ENCODE measurements around the gene DCDC2B.
A peak's percentile ranks its signal among the peaks of the same experiment; 100 is the strongest.
"Not testable (repeated sequence)": the region's sequence is repeated elsewhere in the genome, so short reads cannot be mapped to it uniquely, and the experiment has no call there.

DCDC2B gene

GRCh38 chr1:32228771-32229170 lies 19.9 kb downstream of the DCDC2B start:
- DNase-seq, result no peak

GRCh38 chr1:32231843-32232432 lies 23.0 kb downstream of the DCDC2B start:
- DNase-seq, result no peak

GRCh38 chr1:32232558-32233304 lies 23.8 kb downstream of the DCDC2B start:
- no peak for DNase-seq

- no peak for DNase-seq
Observed at GRCh38 chr1:32234792-32235191, 25.9 kb downstream of the DCDC2B start.

- DNase-seq, result no peak
Observed at GRCh38 chr1:32239337-32239736, 30.4 kb downstream of the DCDC2B start.

GRCh38 chr1:32239790-32240139 lies 30.9 kb downstream of the DCDC2B start:
- DNase-seq, result no peak

- no peak for DNase-seq
Observed at GRCh38 chr1:32240140-32240951, 31.5 kb downstream of the DCDC2B start.

- DNase-seq, result no peak
Observed at GRCh38 chr1:32241001-32241763, 32.3 kb downstream of the DCDC2B start.

GRCh38 chr1:32242341-32242851 lies 33.5 kb downstream of the DCDC2B start:
- no peak for DNase-seq

GRCh38 chr1:32246888-32247273 lies 38.0 kb downstream of the DCDC2B start, which contains the start of gene FAM167B:
TSS of gene FAM167B (plus strand) at chr1:32247222. CDS start at chr1:32247422, 200 bp downstream.
- DNase-seq, result peak; percentile 74

- no peak for DNase-seq
Observed at GRCh38 chr1:32247452-32247851, 38.6 kb downstream of the DCDC2B start.

- DNase-seq, result peak; percentile 80
Observed at GRCh38 chr1:32247983-32248889, 39.3 kb downstream of the DCDC2B start.

- DNase-seq, result no peak
Observed at GRCh38 chr1:32249831-32250525, 41.1 kb downstream of the DCDC2B start.

- DNase-seq, result no peak
Observed at GRCh38 chr1:32250893-32251716, 42.2 kb downstream of the DCDC2B start, which contains the start of gene LCK. TSS of gene LCK (plus strand) at chr1:32251265. CDS start at chr1:32274330, 23,065 bp downstream.

GRCh38 chr1:32255072-32256071 lies 46.5 kb downstream of the DCDC2B start:
- no peak for DNase-seq

- DNase-seq, result no peak
Observed at GRCh38 chr1:32256473-32257226, 47.8 kb downstream of the DCDC2B start.

- no peak for DNase-seq
Observed at GRCh38 chr1:32257227-32257508, 48.3 kb downstream of the DCDC2B start.

GRCh38 chr1:32263236-32263593 lies 54.3 kb downstream of the DCDC2B start:
- DNase-seq, result not testable (repeated sequence)
